Vagina (tissue), 2 donors: ENCODE results near the gene NFIB. TPM values are rescaled to one million over a fixed set of nuclear protein-coding genes. Genes with fewer than 3 reads are reported as not detected.

Experiments
- DNase-seq, 2 donors: peaks; one replicate each; pipeline ENCODE4 v3.0.0-alpha.2; 2017; ENCODE audit errors: extremely low spot score in 2 of 2
- H3K27ac ChIP-seq: fragments of 200-600 bp; sonication (generic); one replicate; pipeline ENCODE4 v1.5.1; 2019
- H3K27me3 ChIP-seq: fragments of 200-600 bp; sonication (generic); one replicate; pipeline ENCODE4 v1.5.1; 2019
- H3K36me3 ChIP-seq, 2 donors: fragments of 200-600 bp; sonication (generic); one replicate each; pipeline ENCODE4 v1.5.1; 2017 to 2019
- H3K4me1 ChIP-seq: fragments of 200-600 bp; sonication (generic); one replicate; pipeline ENCODE4 v1.5.1; 2019
- H3K4me3 ChIP-seq, 2 donors: fragments of 200-600 bp; sonication (generic); 1 replicate in 1 of 2; 2 replicates in 1 of 2; pipeline ENCODE4 v1.5.1; 2016 to 2019
- H3K9me3 ChIP-seq: fragments of 200-600 bp; sonication (generic); one replicate; pipeline ENCODE4 v1.5.1; 2019
- CTCF ChIP-seq, 3 experiments: fragments of 450-650 bp in 2 of 3; fragments of 200-600 bp in 1 of 3; sonication (generic) in 1 of 3; IDR thresholded peaks; one replicate each; pipeline ENCODE4 v1.5.1; 2017 to 2019; ENCODE audit warnings: antibody characterized with exemption in 3 of 3, mild to moderate bottlenecking in 2 of 3, moderate library complexity in 2 of 3
- POLR2A ChIP-seq, 2 donors: fragments of 450-650 bp; IDR thresholded peaks; one replicate each; pipeline ENCODE4 v1.6.1; 2017; ENCODE audit warnings: antibody characterized with exemption in 2 of 2, mild to moderate bottlenecking in 2 of 2, moderate library complexity in 2 of 2
- POLR2AphosphoS5 ChIP-seq, 2 donors: sonication (generic); formaldehyde crosslinking; IDR thresholded peaks; one replicate each; pipeline ENCODE4 v1.9.0; 2017; ENCODE audit warnings: antibody characterized with exemption in 2 of 2, mild to moderate bottlenecking in 2 of 2, low read depth in 1 of 2; ENCODE audit not compliant: insufficient read depth in 1 of 2
- intact Hi-C: fragments of 100-400 bp; cut with DNase I; formaldehyde crosslinking; loops from one replicate; pipeline ENCODE4 v1.15.1; 2023
- total RNA-seq: library from RNA; depleted of rRNA; stranded (reverse); fragments of >200 nt; gene quantifications from one replicate; pipeline ENCODE4 v1.2.3, GENCODE V29; 2016

The NFIB gene
- total RNA-seq, 1 donor from 2014 or later: 73.4 TPM

DNA sequence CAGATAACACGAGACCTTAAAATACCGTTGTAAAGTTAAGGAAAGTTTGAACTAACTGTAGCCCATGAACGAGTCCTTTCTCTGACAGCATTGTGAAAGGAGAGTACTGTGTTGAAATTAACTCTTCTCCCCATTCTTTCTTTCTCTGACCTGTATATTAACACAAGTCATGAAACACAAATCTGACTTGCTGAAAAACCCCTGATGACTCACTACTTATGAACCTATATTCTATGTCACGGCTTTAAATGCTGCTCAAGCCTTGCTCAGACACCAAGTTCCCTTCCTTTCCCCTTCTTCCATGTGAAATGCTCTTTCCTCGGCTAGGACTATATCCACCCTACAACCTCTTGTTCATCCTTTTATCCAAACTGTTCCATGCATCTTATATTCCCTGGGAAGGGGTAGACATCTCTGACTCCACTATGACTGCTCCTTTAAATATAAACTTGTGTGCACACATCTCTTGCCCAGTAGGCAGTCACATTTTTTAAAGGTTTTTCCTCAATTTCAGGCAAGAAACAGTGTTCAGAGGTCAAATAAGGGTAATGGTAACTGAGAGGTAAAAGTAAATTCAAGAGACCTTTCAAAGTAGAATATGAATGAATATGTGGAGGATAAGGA lies 142.9 kb downstream of the NFIB start:
- no peaks in the 10 kb centered on the region for H3K4me1 ChIP-seq
- no peaks in the 10 kb centered on the region for H3K9me3 ChIP-seq
- no peak overlapping the region for H3K4me3 ChIP-seq
- H3K27me3 ChIP-seq: no peaks in the 10 kb centered on the region
- DNase-seq: no peak
- TF ChIP-seq POLR2AphosphoS5 (IDR thresholded peaks at IDR 0.05; ENCODE audit: insufficient read depth in 1 of 2, low read depth in 1 of 2) (no peak), POLR2A (IDR thresholded peaks at IDR 0.05) (no peak), CTCF (IDR thresholded peaks at IDR 0.05) (no peak)
- no peaks in the 10 kb centered on the region for H3K36me3 ChIP-seq
- intact Hi-C loops: no loop called here
- H3K27ac ChIP-seq: no peak overlapping the region

DNA sequence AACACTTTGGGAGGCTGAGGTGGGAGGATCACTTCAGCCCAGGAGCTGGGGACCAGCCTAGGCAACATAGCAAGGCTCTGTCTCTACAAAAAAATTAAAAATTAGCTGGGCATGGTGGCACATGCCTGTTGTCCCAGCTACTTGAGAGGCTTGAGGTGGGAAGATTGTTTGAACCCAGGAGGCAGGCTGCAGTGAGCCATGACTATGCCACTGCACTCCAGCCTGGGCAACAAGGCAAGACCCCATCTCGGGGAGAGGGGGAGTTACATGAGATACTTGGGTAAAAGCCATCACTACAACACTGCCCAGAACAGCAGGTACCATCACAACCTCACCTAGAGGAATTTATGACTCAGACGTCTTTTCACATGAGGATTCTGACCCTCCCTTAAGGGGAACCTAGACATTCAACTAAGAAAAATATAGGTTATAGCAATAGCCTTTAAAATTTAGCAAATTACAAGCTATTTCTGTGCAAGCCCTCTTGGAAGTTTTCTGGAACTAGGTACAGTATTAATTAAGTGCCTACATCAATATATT lies 143.5 kb downstream of the NFIB start:
- no peak overlapping the region for H3K27ac ChIP-seq
- no peaks in the 10 kb centered on the region for H3K36me3 ChIP-seq
- no peaks in the 10 kb centered on the region for H3K4me1 ChIP-seq
- H3K9me3 ChIP-seq: no peaks in the 10 kb centered on the region
- intact Hi-C loops: no loop called here
- no peak overlapping the region for H3K4me3 ChIP-seq
- TF ChIP-seq POLR2A (IDR thresholded peaks at IDR 0.05) (no peak), CTCF (IDR thresholded peaks at IDR 0.05) (no peak), POLR2AphosphoS5 (IDR thresholded peaks at IDR 0.05; ENCODE audit: insufficient read depth in 1 of 2, low read depth in 1 of 2) (no peak)
- DNase-seq: no peak
- no peaks in the 10 kb centered on the region for H3K27me3 ChIP-seq

DNA sequence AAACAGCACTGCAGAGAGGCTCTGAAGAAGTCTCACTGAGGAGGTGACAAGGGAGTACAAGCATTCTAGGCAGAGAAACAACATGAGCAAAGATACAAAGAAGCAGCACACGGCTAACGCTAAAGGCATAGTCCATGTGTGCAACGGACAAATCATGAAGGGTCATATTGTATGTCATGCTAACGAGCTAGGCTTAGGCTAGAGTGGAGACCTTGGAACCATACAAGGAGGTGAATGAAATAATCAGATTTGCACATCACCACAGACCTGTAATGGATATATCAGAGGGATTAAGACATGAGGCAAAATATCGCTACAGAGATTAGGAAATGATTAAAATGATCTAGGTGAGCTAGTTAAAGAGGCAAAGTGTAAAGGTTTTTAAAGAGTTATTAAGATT lies 145.6 kb downstream of the NFIB start:
- H3K4me3 ChIP-seq: no peak overlapping the region
- DNase-seq: no peak
- intact Hi-C loops: no loop called here
- H3K4me1 ChIP-seq: peaks cover 7% of the 10 kb centered on the region
- no peaks in the 10 kb centered on the region for H3K36me3 ChIP-seq
- H3K27me3 ChIP-seq: no peaks in the 10 kb centered on the region
- no peaks in the 10 kb centered on the region for H3K9me3 ChIP-seq
- no peak overlapping the region for H3K27ac ChIP-seq
- TF ChIP-seq POLR2AphosphoS5 (IDR thresholded peaks at IDR 0.05; ENCODE audit: insufficient read depth in 1 of 2, low read depth in 1 of 2) (no peak), POLR2A (IDR thresholded peaks at IDR 0.05) (no peak), CTCF (IDR thresholded peaks at IDR 0.05) (no peak)

DNA sequence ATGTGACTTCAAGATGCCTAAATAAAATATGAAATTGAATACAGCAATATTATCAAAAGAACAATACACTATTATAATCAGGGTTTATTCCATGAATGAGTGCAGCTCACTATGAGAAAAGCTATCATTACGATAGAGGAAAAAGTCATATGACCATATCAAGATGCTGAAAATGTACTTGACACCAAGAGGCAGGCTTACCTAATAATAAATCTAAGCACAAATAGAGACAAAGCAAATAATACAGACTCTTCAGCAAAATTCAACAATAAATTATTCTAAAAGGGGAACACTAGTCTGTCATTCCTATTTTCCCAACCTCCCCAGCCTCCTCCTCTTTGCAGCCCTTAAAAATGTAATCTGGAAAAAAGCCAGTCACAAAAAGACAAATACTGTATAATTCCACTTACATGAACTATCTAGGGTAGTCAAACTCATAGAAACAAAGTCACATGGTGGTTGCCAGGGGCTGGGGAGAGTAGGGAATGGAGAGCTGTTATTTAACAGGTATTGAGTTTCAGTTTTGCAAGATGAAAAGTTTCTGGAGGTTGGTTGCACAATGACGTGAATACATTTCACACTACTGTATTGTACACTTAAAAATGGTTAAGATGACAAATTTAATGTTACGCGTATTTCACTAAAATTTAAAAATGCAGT lies 148.4 kb downstream of the NFIB start:
- no peak overlapping the region for H3K4me3 ChIP-seq
- no peak for TF ChIP-seq POLR2A (IDR thresholded peaks at IDR 0.05)
- TF ChIP-seq CTCF (IDR thresholded peaks at IDR 0.05): no peak
- TF ChIP-seq POLR2AphosphoS5 (IDR thresholded peaks at IDR 0.05; ENCODE audit: insufficient read depth in 1 of 2, low read depth in 1 of 2): no peak
- H3K4me1 ChIP-seq: peaks cover 7% of the 10 kb centered on the region
- no peaks in the 10 kb centered on the region for H3K36me3 ChIP-seq
- no peaks in the 10 kb centered on the region for H3K9me3 ChIP-seq
- intact Hi-C loops: no loop called here
- no peaks in the 10 kb centered on the region for H3K27me3 ChIP-seq
- no peak for DNase-seq
- no peak overlapping the region for H3K27ac ChIP-seq

DNA sequence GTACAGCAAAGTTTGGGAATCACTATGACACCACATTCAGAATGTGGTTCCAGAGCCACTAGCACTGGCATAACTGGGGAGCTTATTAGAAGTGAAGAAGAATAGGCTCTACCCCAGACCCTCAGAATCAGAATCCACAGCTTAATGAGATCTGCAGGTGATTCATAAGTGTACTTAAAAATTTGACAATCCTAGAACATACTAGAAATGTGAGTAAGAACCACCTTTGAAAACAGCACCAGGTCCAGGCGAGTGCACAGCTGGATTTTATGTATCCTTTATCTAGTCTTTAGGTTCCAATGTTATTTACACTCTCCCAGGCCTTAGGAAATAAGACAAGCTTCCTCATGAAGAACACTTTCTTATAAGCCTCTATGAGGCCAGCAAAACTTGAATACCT lies 149.0 kb downstream of the NFIB start:
- Histone ChIP-seq H3K36me3 (no peaks in the 10 kb centered on the region), H3K9me3 (no peaks in the 10 kb centered on the region), H3K27me3 (no peaks in the 10 kb centered on the region), H3K27ac (no peak overlapping the region), H3K4me3 (no peak overlapping the region), H3K4me1 (peaks cover 7% of the 10 kb centered on the region)
- TF ChIP-seq POLR2A (IDR thresholded peaks at IDR 0.05): no peak
- TF ChIP-seq POLR2AphosphoS5 (IDR thresholded peaks at IDR 0.05; ENCODE audit: insufficient read depth in 1 of 2, low read depth in 1 of 2): no peak
- TF ChIP-seq CTCF (IDR thresholded peaks at IDR 0.05): no peak
- DNase-seq: no peak
- intact Hi-C loops: no loop called here
